Endometrial microvascular endothelial cells (primary cell): Measurements from ENCODE around the gene HPN. TPM values are rescaled to one million over a fixed set of nuclear protein-coding genes. Genes with fewer than 3 reads are reported as not detected.

Experiments used
- in situ Hi-C: cut with HindIII; loops from 2 replicates; pipeline ENCODE4 v1.10.0; 2017; ENCODE audit warnings: low sequenced_read_pairs, low pct_unique_long_range_greater_than_20kb; ENCODE audit errors: inconsistent ontology term
- total RNA-seq: library from RNA; depleted of rRNA; stranded (reverse); fragments of >200 nt; gene quantifications from one replicate; pipeline ENCODE4 v1.2.3, GENCODE V29; 2015; ENCODE audit errors: inconsistent ontology term

HPN gene
- total RNA-seq, 1 donor from 2014 or later: not detected

DNA sequence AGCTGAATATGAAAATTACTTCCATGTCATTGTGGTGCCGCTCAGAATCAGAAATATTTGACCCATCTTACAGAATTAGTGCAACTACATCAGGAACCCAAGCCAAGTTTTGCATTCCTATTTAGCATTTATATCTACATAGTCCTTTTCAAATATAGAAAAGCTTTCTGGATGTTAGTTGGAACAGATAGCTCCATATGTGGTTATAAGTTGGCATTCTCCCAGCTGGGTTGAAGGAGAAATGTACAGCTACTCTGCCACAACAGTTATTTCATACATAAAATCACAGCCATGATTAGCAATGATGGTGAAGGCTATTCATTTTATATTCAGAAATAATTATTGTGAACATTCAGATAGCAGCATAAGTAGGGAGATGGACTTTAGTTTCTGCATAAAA is 28.2 kb downstream of the HPN start:
- in situ Hi-C loops: no loop called here

DNA sequence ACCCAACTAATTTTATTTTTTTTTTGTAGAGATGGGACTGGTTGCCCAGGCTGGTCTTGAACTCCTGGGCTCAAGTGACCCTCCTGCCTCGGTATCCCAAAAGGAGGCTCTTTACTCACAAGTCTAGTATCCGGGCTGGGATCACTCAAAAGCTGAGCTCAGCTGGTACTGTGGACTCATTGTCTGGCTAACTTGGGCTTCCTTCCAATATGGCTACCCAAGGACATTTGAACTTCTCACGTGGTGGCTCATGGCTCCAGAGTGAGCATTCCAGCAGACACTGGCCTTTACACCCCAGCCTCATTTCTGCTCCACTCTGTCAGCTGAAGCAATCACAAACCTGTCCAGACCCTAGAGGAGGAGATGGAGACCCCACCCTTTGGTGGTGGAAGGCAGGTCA is 28.9 kb downstream of the HPN start:
- in situ Hi-C loops: no loop called here

DNA sequence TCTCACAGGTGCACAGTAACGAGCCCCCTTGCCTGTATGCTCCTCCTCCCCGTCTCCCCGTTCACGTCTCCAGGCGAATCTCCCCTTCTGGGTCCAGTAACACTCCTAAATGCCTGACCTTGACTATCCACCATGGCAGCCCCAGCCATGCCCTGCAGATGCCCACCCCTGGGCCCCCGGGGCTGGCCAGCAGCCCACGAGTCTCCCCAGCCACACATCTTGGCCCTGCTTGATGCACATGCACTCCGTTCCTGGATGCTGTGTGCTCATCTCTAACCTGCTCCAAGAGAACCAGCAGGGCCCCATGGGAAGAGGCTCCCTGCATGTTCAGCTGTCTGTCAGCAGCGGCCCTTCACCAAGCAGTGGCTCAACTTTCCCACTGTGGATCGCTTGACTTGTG is 32.0 kb downstream of the HPN start:
- in situ Hi-C loops: no loop called here

DNA sequence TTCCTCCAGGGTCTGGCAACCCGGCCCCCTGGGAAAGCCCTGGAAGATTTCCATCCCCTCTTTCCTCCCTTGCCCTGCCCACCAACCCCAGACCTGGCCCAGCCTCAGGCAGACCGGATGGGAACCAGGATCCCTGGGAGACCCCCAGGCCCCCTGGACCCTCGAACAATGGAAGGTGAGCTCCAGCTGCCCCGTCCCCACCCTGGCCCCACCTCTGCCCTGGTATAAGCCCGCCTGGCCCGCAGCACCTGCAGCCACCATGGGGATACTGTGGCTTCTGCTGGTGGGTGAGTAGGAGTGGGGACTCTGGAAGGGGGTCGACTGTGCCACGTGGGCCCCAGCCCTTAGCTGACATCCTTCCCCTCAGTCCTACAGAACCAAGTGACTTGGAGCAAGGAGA is 32.4 kb downstream of the HPN start:
- in situ Hi-C loops: no loop called here

DNA sequence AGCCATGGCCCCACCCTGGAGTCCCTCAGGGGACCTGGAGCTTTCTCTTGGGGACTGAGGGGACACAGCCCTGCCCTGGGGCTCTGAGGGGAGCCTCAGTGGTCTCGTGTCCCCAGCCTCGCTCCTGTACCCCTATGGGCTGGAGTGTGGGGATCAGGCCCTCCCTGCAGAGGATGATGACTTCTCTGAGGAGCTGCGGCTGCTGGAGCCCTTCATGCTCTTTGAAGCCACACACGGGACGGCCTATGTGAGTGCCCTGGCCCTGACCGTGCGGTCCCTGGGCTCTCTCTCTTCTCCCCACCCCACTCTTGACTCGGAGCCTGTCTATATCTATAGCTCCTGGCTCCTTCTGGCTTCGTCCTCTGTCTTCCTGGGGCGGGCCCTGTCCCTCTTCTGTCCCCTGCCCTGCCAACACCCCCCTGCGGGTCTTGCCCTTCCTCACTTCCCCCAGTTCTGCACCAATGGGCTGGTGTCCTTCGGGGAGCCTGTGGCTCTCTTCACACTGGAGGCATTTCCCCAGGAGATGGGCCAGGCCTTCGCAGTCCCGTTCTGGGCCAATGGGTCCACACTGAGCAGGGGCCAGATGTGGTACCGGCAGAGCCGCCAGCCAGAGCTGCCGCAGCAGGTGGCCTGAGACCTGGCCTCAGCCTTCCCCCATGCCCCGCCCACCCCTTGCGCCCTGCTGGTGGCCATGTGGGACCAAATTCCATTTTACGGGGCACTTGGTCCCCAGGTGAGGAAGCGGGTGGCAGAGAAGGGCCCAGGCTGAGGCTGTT is 33.1 kb downstream of the HPN start:
- in situ Hi-C loops: no loop called here

DNA sequence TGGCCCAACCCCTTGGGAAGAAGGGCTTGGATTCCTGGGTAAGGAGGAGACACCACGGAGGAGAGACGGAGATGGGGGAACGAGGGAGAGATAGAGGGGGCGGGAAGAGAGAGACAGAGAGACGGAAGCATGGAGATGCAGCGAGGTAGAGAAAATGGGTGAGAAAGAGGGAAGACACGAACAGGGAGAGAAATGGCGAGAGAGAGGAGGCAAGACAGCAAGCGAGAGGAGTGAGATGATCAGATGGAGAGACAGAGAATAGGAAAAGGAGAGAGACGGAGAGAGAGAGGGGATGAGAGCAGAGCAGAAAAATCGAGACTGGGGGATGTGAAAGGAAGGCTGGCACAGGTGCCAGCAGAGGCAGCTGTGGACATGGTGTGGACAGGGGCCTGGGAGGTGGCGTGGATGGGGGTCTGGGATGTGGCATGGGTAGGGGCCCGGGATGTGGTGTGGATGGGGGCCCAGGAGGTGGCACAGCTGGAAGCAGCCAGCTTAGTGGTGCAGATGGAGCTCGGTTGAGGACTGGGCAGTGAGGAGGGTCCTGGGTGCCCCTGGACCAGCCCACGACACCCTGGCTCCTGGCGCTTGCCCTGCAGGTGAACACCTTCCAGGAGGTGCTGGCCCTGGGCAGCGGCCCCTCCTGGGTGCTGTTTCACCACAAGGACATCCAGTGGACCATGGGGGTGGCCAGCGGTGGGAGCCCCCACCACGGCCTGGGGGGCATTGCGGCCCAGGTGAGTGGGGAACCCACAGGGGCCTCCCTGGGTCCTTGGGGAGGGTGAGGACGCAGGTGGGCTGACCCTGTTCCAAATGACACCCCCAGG is 33.9 kb downstream of the HPN start:
- in situ Hi-C loops: no loop called here

DNA sequence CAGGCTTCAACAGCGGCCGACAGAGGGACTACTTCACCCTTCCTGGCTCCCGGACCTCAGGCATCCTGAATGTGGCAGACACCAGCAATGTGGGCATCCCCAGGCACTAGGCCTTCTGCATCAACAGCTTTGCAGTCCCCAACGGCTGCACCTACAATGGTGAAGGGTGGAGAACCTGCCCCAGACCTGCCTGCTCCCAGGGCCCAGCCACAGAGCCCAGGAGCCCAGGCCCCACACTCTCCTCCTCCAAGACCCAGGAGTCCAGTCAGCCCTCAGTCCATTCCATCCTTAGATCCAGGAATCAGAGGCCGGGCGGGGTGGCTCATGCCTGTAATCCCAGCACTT is 34.5 kb downstream of the HPN start:
- in situ Hi-C loops: no loop called here

DNA sequence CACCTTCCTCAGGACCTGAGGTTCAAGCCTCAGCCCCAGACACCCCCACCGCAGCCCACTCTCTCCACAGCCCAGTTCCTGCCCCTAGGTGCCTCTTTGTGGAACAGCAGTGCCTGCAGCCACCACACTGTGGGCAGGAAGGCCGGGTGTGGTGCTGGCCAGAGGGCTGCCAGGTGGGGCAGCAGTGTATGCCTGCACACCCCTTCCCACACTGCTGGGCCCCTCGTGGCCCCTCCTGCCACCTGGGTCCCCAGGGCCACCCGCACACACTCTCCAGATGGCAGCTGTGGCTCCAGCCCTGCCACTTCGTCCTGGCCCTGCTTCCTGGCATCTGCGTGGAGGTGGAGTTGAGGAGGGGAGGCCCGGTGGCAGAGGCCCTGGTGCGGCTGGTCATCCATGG is 35.1 kb downstream of the HPN start:
- in situ Hi-C loops: no loop called here

DNA sequence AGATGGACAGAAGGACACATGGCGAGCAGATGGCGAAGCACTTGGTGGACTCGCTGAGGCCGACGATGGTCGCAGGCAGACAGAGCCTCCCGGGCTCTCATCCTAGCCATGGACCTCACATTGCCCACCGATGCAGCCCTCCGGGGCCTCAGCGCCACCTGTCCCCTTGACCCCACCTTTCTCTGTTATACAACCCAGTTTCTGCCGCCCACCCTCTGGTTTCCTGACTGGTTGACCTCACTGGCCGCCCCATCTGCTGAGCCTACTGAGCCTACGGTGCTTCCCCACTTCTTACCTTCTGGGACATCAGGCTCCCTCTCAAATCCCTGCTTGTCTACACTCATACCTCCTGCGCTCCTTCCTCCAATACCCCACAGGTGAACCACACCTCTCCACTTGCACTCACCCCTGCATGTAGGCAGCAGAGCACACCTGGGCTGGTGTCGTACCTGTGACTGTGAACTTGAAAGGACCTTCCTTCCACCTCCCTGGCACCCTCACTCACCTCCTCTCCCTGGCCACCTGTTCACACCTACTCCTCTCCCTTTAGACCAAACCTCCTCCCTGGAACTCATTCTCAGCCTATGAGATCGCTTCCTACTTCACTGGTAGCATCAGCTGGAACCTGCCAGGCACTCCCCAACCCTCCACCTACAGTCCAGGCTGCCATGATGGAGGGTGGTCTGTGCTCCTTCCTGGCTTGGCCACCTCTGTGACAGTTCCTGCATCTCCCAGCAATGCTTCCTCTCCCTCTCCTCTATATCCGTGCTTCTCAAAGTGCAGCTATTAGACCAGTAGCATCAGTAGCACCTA is 36.1 kb downstream of the HPN start:
- in situ Hi-C loops: no loop called here

DNA sequence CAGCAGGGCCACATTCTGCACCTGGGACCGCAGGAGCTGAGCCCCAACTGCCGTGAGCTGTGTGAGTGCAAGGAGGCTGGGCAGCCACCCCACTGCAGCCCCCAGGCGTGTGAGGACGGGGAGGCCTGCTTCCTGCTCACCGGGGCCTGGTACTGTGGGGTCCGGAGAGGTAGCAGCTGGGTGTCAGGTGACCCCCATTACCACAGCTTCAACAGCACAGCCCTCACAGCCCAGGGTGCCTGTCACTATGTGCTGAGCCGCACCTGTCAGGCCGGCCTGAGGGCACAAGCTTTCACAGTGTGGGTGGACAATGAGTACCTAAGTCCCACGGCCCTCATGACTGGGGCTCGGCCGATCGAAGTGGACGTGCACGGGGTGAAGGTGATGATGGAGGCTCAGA is 38.3 kb downstream of the HPN start:
- in situ Hi-C loops: no loop called here

DNA sequence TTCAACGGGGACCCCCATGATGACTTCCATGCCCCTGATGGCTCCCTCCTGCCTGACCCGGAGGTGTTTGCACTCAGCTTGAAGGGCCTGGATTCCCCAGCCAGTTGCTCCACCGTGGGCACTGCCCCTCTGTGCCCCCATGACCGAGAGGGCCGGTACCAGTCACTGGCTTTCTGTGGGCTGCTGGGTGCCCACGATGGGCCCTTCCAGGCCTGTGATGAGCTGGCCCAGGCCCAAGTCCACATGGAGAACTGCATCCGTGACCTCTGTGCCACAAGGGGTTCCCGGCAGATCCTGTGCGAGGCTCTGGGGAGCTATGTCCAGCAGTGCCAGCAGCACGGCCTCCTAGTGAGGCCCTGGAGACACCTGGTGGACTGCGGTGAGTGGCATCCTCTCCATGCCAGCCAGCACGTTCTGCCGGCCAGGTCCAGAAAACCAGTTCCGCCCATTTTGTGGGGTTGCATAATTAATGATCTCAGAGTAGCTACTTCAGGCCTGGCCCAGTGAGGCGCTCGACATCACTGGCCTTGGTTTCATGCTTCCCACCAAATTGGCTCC is 39.2 kb downstream of the HPN start:
- in situ Hi-C loops: no loop called here

DNA sequence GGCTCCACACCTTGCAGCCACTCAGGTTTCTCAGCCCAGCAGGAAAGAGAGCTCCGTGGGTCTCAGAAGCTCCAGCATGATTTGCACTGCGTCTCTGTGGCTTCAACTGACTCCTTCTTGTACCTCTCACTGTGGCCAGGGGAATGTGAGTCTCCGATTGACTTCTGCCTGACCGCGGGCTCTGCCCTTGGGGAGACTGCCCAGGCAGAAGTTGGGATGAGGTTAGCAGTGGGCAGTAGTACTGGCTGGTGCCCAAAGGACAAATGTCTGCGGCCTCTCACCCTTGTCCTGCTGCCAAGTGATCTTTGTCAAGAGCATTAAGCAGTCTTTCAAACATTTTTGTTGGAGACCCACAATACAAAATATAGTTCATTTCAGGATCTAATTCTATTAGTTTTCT is 39.7 kb downstream of the HPN start:
- in situ Hi-C loops: no loop called here

DNA sequence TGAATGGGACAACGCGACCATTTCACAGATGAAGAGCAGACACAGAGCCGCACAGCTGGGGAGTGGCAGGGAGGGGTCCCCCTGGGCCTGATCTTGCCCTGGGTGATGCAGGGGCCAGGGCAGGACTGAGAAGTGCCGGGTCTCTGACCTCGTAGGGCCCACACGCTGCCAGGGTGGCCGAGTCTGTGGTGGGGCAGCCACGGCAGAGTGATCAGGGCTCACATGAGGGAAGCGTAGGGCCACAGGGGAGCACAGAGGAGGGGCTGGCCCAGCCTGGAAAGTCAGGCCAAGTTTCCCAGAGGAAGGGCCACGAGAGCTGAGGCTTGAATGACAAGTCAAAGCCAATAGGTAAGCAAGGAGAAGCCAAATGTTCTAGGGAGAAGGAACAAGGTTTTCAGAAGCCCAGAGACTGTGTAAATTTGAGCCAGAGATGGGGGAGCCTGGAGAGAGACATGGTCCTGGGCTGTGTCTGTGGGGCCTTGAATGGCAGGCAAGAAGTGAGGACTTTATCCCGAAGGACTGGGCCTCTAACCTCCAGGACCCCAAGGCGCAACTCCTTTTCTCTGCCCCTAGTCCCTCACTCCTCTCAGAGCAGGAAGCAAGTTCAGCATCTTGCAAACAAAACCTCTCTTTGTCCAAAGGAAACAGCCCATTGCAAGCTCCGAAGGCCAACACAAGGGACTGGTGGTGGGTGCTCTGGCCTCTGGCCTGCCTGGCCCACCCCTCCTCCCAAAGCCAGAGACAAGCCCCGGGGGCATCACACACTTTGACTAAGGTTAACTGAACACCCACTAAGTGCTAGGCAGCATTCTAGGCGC is 42.4 kb downstream of the HPN start:
- in situ Hi-C loops: no loop called here

DNA sequence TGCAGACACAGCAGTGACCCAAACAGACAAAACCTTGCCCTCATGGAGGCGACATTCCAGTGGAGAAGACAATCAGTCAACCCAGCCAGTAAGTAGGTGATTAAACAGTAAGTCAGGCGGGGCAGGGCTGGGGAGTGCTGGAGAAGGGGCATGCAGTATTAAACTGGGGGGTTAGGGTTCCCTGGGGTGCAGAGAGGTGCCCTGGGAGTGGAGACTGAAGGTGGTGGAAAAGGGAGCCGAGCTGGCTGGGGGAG is 42.9 kb downstream of the HPN start:
- in situ Hi-C loops: no loop called here

DNA sequence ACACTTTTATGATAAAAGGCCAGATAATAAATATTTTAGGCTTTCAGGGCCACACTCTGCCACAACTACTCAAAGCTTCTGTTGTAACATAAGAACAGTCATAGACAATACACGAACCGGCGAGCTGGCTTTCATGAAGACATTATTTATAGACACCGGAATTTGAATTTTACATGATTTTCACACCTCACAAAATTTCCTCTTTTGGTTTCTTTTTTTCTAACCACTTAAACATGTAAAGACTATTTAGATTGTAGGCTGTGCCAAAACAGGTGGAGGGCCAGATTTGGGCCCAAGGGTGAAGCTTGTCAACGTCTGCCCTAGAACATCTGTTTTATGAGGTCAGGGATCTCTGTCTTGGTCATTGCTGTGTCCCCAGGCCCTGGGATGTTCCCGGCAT is 44.4 kb downstream of the HPN start:
- in situ Hi-C loops: no loop called here

DNA sequence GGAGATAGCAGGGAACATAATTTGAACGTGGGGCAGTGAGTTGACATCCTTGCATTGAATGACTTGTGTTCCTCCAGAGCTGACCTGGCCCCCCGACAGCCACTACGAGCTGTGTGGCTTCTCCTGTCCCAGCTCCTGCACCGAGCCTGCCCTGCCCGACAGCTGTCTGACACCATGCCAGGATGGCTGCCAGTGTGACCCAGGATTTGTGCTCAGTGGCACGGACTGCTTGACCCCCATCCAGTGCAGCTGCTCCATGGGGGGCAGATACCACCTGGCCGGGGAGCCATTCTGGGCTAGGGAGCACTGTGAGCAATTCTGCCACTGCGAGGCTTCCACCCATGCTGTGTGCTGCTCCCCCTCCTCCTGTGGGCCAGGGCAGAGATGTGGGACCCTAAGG is 44.9 kb downstream of the HPN start:
- in situ Hi-C loops: no loop called here

DNA sequence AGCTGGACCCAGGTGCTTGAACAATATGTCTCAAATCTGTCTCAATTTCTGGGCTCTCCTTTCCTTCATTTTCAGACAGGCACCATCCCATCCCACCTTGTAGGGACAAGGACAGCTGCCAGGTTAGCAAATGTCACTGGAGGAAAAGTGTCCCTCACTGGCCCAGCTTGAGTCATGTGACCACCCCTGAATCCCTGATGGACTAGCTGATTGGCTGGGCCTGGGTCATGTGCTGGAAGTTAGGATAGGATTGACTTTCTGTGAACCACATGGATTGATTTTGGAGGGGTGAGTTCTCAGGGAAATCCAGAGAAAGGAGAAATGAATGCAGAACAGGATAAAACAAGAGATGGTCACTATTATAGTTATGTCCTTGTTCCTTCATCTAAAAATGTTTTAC is 45.9 kb downstream of the HPN start:
- in situ Hi-C loops: no loop called here

DNA sequence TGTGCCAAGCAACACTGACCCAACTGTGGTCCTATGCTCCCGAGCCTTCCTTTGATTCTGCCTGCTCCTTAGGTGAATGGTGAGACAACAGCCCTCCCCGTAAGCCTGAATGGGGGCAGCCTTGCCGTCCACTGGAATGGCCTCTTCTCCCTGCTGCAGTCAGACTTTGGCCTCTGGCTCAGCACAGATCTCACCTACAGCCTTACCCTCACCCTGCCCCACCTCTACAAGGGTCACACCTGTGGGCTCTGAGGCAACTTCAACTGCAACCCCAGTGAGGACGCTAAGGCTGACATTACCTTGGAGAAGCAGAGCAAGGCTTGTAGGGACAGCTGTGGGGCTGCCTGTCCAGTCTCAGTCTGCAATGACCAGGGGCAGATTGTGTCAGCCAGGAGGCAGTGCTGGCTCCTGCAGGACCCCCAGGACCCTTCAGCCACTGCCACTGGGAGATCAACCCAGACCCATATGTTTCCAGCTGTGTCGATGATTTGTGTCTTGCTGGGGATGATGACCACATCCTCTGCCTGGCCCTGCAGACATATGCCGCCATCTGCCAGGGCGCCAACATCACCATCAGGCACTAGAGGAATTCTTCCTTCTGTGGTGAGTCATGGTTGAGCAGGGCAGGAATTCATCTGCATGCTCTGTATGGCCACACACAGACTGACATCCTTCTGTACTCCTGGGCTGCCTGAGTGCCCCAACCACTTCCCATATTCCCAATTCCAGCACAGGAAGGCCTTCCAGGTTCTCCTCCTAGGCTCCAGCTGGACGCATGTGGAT is 46.8 kb downstream of the HPN start:
- in situ Hi-C loops: no loop called here
